Measurements from ENCODE around the gene PAQR5. TPM values are rescaled to one million over a fixed set of nuclear protein-coding genes. Genes with fewer than 3 reads are reported as not detected.

The PAQR5 gene
- total and polyA plus RNA-seq, 2 donors (not counting 3 experiments of a cell fraction or from before 2014, with no cell fraction given): 0.08 to 0.09 TPM

- TF ChIP-seq MYC (IDR thresholded peaks at IDR 0.05; ENCODE audit: low read depth, low read length) (no peak), JUN (IDR thresholded peaks at IDR 0.05; ENCODE audit: borderline replicate concordance, insufficient read depth, insufficient read length, low read depth) (no peak), POLR2AphosphoS5 (IDR thresholded peaks at IDR 0.05; ENCODE audit: insufficient read depth, low read depth, low read length) (no peak), CTCF (IDR thresholded peaks at IDR 0.05; ENCODE audit: extremely low read depth in 1 of 2, insufficient read depth in 1 of 2, low read depth in 1 of 2, low read length in 2 of 2) (no peak), EZH2 (IDR thresholded peaks at IDR 0.05; ENCODE audit: borderline replicate concordance, low read depth, low read length, severe bottlenecking) (no peak), GATA2 (IDR thresholded peaks at IDR 0.05; ENCODE audit: insufficient read depth, insufficient read length, low read depth, low read length) (no peak), POLR2A (IDR thresholded peaks at IDR 0.05; ENCODE audit: low read depth, low read length) (no peak), MAX (IDR thresholded peaks at IDR 0.05; ENCODE audit: insufficient read depth, insufficient read length) (no peak), FOS (IDR thresholded peaks at IDR 0.05; ENCODE audit: borderline replicate concordance, insufficient read depth, low read length) (no peak)
- CTCF ChIA-PET: interaction anchor here (1.2 to 1.8 kb wide), 3 partner anchors 19 to 354 kb away, joined by 5 to 7 read pairs (median 6); no protein-coding TSS in a partner anchor
- intact Hi-C loops (cut with micrococcal nuclease): loop anchor here (1.0 kb wide), 1 partner anchor 349 kb away; no protein-coding TSS in a partner anchor
Measured at GRCh38 chr15:69412701-69413100, 114.0 kb downstream of the PAQR5 start.

More at GRCh38 chr15:69412701-69413100, 114.0 kb downstream of the PAQR5 start:
- no peak overlapping the region for H3K9ac ChIP-seq (replicated peaks; ENCODE audit: extremely low read depth, insufficient read depth, low read length)
- no peak overlapping the region for H3K27ac ChIP-seq (ENCODE audit: insufficient read depth, low read depth, low read length)
- no peaks in the 10 kb centered on the region for H3K27me3 ChIP-seq (ENCODE audit: control insufficient read depth in 2 of 2, insufficient read depth in 2 of 2, low read length in 2 of 2)
- POLR2A ChIA-PET: no interaction called here
- H4K20me1 ChIP-seq (replicated peaks; ENCODE audit: control insufficient read depth, extremely low read depth, insufficient read depth, low read length): no peaks in the 10 kb centered on the region
- H3K9me3 ChIP-seq (replicated peaks; ENCODE audit: control insufficient read depth, insufficient read depth, low read length): no peaks in the 10 kb centered on the region
- peaks cover 17% of the 10 kb centered on the region for H3K4me1 ChIP-seq (ENCODE audit: control insufficient read depth, extremely low read depth, insufficient read depth, low read length)
- peaks cover 31% of the 10 kb centered on the region for H3K79me2 ChIP-seq (ENCODE audit: control insufficient read depth, insufficient read depth, low read length)
- no TSS peak for BruUV-seq (replicated peaks)
- no peak for DNase-seq (ENCODE audit: low read depth, low spot score)
- no peak overlapping the region for H2AFZ ChIP-seq (ENCODE audit: low read depth, low read length)
- no peak for FAIRE-seq
- no peak overlapping the region for H3K4me3 ChIP-seq (replicated peaks in 1 of 3; ENCODE audit: insufficient read depth in 1 of 3, low read depth in 1 of 3, low read length in 3 of 3)
- dilution Hi-C loops (cut with MboI; ENCODE audit: extremely low pct_ligation_motif_present, low sequenced_read_pairs): no loop called here
- no peaks in the 10 kb centered on the region for H3K9me1 ChIP-seq (replicated peaks; ENCODE audit: control insufficient read depth, extremely low read depth, insufficient read depth, low read length)
- H3K4me2 ChIP-seq (ENCODE audit: insufficient read depth, low read length): no peak overlapping the region
- peaks cover 0 to 3% of the 10 kb centered on the region in 2 experiments for H3K36me3 ChIP-seq (ENCODE audit: control insufficient read depth in 2 of 2, extremely low read depth in 1 of 2, insufficient read depth in 2 of 2, low read length in 2 of 2)

All from endothelial cell of umbilical vein (primary cell).